COLO668 (cell line): ENCODE measurements around the gene SLC23A2.

Experiments
- DNase-seq: peaks from one replicate; lab custom pipeline; 2025; ENCODE audit not compliant: unreplicated experiment; lab: John Stamatoyannopoulos, UW

The SLC23A2 gene

GRCh38 chr20:4971064-4971463 is 30.2 kb downstream of the SLC23A2 start:
- DNase-seq, result no peak

DNA sequence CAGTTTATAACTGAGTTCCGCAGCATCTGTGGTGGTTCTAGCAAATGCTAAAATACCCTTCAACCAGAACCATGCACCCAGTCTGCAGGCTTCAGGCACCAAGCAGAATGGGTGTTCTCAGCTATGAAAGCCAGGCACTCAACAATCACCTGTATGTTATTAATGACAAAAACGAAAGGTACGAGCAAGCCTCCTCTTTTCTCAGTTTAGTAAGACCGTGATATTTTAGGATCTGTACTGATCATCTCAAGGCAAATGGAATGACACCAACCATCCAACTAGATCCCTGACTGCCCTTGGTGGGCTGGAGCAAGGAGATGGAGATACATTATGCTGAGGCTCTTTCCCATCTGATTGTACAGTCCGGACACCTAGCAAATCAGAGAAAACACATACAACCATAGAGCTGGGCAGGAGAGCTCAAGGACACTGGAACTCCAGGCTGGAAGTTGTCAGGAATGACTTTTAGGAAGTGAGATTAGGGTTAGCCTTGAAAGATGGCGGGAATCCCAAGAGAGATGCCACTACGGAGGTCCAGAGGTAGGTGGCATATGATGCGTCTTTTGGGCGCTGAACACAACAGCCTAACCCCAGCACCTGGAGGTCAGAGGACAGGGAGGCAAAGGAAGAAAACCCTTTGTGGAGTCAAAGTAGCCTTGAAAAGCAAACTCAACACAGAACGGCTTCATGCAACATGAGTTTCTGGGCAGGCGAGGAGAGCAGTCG is 33.4 kb downstream of the SLC23A2 start:
- no peak for DNase-seq

DNA sequence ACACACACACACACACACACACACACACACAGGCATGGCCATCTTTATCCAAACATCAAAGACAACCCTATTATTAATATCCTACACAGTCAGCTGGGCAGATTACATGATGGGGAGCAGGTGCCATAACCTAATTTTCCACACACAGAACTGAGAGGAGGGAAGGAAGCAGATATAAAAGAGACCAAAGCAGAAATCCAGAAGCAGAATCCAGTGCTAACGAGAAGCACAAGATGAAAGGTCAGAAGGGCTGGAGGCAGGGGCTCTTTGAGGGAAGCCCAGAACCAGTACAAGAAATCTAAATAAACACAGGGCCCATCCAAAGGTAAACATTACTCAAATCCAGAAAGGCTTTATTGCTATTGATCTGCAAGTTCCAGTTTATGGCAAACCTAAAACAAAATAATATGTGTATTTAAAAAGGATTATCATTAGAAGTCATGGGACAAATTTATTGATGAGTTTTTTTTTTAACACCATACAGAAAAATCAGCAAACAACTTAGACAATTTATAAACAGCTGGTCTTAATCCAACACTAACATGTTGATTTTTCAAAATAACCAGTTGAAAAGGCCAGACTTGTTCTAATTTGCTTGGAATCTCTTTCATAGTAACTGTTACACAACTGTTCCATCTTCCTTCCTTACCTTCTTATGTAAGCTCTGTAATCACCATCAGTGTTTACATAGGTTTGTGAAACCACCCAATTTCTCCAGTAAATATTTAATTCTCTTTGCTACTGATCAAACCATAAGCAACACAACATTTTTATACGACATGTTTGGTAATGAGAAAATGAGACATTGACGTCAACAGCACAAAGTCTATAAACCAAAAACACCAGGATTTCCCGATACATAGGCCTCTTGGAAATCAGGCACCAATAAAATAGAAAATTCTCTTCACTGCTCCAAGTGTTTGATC is 34.2 kb downstream of the SLC23A2 start:
- DNase-seq, result no peak

DNA sequence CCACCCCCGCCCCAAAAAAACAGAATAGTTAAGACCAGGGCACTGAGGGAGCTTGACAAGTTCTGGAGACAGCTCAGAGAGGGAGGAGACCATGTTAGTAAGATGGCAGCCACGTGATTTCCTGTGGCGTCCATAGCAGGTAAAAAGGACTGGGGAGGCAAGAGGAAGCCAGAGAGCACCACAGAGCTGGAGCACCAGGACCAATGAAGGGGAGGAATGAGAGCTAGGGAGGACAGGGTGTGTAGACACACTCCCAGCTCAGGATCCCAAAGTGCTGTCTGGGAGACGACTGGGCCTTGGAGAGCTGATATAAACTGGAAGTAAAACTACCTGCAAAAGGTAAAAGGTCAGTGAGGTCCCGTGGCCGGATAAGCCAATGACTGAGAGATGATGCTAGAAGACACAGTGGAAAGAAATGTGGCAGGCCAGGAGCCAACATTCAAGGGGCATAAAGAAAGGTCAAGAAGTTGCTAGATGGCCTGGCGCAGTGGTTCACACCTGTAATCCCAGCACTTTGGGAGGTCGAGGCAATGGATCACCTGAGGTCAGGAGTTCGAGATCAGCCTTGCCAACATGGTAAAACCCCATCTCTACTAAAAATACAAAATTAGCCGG is 39.0 kb downstream of the SLC23A2 start:
- DNase-seq, result no peak

DNA sequence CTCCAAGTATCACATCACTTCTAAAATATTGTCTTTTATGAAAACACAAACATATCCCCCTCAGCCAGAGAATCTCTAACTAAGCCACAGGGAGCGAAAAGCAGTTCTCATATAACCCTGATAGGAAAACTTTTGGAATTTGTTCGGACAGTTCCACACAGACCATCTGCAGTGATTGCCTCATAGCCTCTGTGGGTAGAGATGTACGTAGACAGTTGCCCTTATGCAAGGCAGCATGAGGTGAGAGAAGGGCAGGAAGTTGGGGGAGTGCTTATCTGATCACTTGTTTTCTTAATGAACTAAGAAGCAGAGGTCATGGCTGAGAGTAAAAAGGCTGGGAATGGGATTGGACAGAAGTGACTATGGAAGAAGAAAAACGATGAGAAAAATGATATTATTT is 39.6 kb downstream of the SLC23A2 start:
- no peak for DNase-seq

DNA sequence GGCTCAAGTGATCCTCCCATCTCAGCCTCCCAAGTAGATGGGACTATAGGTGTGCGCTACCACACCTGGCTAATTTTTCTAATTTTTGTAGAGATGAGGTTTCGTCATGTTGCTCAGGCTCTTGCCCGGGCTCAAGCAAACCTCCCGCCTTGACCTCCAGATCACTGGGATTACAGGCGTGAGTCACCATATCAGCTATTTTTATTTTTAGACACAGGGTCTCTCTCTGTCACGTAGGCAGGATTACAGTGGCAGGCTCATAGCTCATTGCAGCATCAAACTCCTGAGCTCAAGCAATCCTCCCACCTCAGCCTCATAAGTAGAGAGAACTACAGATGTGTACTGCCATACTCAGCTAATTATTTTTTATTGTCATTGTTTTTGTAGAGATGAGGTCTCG is 41.7 kb downstream of the SLC23A2 start:
- DNase-seq, result no peak

DNA sequence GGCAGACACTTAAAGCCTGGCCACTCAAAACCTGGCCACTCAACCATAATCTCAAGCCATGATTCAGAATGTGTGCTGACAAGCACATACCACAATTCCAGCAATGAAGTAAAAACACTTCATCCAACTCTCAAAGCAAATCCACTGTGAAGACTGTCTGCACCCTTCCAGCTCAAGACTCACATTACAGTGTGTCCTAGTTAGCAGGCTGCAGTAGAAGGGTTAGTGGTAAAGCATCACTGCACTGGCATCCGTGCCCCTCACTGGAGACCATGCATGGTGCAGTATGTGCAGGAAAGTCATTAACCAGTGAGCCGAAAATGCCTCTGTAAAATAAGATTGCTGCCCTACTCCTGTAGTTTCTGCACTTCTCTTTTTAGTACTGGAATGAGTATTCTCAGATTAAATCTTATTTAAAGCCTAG is 43.4 kb downstream of the SLC23A2 start:
- DNase-seq, result no peak

- no peak for DNase-seq
These were observed 44.1 kb downstream of the SLC23A2 start for GRCh38 chr20:4957187-4957586.

DNA sequence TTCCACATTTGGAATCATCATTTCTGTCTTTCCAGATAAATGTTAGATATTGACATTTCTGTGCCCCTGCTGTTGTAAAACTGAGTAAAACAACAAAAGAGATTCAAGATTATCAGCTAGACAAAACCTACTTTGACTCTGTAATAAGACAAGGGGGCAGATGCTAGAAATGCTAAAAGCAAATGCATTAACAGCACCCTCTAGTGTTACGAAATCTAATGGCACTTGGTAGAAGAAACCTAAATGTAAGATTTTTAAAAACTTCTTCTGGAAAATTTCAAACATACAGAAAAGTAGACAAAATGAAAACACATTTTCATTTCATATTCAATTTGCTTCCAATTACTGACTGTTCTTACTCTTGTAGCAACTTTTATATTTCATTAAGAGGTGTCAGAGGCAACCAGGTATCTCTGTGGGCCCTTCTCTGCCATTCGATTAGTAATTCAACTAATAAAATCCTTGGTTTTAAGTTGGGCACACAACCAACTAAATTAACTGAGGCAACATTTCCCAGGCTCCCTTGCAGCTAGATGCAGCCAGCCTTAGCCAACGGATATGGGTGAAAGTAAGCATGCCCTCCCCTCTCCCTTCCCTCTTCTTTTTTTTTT is 45.0 kb downstream of the SLC23A2 start:
- no peak for DNase-seq

GRCh38 chr20:4953881-4954280 is 47.4 kb downstream of the SLC23A2 start:
- DNase-seq, result no peak

DNA sequence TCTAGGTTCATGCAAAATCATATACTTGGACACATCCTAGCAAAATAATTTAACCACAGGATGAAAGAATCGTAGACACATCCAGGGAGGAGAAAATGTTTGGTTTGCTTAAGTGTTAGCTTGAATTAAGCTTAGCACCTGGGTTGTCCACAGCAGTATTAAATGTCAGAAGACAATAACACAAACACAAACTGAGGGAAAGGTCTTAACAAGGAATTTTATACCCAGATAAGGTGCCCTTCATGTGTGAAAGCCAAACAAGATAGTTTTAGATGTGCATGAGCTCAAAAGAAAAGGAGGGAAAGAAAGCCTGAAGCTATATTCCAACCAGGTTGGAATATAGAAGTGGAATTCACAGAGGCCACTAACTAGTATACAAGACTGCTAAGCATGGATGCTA is 49.1 kb downstream of the SLC23A2 start:
- DNase-seq, result no peak

DNA sequence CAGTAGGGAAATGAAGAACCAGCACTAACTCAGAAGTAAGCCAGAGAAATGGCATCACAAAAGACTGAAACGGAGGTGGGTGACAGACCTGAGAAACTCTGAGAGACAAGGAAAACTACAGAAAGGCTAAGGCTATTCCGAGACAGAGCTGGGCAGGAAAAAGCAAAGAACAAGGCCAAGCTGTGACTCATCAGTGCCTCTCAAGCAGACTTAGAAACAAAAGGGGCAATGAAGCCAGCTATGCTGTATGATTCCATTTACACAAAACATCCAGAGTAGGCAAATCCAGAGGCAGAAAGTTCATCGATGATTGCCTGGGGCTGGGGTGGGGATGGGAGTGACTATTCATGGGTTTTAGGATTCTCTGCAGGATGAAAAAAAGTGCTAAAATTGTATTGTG is 50.0 kb downstream of the SLC23A2 start:
- DNase-seq, result no peak

DNA sequence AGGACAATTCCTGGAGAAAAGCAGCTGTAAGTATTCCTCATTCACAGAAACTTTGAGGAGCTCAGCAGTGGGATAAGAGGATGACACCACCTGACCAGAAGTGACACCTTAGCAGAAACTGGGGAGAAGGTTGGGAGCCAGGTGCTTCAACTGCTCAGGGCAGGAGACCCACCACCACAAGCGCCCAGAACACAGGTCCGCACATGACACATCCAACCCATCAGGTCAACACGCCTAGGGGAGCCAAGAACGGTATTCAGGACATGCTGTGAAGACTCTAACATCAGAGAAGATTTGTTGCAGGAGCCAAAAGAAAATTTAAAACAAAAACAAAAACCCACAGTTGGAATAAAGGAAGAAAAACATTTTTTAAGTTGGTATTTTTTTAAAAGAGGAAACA is 50.5 kb downstream of the SLC23A2 start:
- no peak for DNase-seq

- DNase-seq, result no peak
These were observed 50.9 kb downstream of the SLC23A2 start for GRCh38 chr20:4950437-4950836.

GRCh38 chr20:4949833-4950178 is 51.5 kb downstream of the SLC23A2 start:
- no peak for DNase-seq

DNA sequence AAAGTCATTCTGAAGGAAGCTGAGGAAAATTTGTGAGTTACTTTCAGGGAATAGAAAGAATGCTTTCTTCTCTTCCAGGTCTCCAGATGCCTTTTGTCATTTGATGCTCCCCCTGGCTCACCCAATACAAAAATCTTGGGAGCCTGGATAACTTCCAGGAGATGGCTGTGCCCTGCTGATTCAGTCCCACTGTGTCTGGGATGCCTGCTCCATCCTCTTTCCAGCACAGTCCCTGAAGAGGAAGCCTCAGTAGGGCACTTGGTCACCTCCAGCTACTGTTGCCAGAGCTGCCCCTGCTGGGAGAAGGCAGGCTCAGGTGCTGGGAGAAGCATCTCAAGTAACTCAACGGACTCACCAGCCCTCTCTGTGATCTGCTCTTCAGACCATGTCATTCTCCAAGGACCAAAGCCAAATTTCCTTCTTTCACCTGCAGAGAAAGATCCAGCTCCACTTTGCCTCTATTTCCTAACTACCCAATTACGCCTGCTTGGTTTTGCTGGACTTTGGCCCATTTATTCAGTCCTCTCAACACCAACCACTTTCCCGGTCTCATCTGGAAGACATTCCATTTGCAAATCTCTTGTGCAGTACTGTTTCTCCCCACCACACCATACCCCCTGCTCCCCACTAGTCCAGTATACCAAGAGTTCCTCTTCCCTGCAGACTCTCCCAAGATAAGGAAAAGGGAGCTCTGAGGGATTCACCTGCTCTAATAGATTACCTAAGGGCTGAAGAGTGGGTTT is 53.3 kb downstream of the SLC23A2 start:
- no peak for DNase-seq

DNA sequence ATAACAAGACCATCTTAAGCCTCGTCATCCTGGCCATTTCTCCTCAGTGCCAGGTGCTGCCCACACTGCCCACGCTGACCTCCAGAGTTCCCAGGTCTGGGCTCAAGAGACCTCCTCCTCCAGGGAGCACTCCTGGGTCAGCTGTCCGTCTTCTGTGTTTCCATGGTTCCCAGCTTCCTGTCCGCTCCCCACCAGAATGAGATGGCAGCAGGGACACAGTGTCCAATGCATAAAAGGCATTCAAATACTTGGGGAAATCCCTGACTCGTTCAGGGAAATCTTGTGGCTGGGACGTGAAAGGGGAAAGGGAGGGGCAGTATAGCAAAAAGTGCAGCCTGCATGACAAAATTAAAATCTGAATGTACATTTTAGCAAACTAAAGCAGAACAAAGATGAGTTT is 54.3 kb downstream of the SLC23A2 start:
- DNase-seq, result no peak

GRCh38 chr20:4946585-4946984 is 54.7 kb downstream of the SLC23A2 start:
- no peak for DNase-seq

DNA sequence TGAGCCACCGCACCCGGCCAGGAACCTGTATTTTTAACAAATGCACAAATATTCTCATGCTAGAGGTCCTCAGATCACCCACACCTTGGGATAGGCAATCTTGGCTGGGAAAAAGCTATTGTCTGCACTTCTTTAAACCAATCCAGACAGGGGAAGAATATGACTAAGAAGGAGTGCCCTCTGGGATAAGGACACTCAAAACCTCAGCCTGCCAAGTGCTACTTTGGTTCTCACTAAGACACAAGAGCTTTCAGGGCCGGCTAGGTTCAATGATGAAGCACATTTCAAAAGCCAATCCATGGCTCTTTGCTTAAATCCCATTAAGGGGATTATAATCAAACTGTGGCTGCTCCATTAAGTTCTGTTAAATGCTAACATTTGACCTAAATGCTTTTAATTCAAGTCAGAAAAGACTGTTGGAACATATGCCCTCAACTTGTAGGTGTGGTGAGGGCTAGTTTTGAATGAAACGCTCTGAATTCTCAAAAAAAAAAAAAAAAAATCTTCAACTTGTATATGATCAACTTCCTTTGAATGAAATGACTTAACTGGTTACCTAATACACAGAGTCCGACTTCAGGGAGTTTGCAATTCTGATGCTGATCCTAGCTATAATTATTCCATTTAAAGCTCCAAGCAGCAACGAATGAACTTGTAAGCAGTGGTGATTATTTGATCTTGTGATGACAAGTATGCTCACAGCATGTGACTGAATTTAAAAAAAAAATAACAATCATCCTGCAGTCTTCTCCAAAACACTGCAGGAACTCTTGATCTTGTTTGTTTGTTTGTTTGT is 56.6 kb downstream of the SLC23A2 start:
- no peak for DNase-seq

- DNase-seq, result no peak
These were observed 59.0 kb downstream of the SLC23A2 start for GRCh38 chr20:4942331-4942730.
